C4-2B (cell line): ENCODE measurements around the gene FNDC3B.

Source experiments
- ZFX ChIP-seq: fragments of 450-650 bp; IDR thresholded peaks from 2 replicates; pipeline ENCODE4 v1.6.1; 2017
- TF ChIP-seq, protein P1 (sequence below): fragments of 450-650 bp; conservative IDR thresholded peaks from 2 replicates; pipeline ENCODE4 v1.5.1; 2017; ENCODE audit warnings: mild to moderate bottlenecking

DNA sequence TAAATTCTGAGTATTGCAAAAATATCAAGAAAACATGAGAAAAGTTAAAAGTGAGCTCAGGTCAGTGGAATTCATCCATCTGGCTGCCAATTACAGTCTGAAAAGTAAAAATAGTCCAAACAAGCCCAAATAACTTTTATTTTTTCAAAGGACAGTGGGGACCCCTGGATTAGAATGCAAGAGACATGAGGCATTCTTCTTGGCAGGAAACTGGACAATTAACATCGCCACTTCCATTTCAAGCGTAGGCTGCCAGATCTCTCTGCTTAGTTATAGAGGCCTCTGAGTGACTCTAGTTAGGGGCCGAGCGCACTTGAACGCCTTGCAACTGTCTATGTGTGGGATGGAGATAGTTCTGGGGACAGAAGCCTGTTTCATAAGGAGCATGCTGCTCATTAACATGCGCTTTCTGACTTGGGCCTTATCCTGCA is 219.7 kb downstream of the FNDC3B start:
- TF ChIP-seq, protein P1, sequence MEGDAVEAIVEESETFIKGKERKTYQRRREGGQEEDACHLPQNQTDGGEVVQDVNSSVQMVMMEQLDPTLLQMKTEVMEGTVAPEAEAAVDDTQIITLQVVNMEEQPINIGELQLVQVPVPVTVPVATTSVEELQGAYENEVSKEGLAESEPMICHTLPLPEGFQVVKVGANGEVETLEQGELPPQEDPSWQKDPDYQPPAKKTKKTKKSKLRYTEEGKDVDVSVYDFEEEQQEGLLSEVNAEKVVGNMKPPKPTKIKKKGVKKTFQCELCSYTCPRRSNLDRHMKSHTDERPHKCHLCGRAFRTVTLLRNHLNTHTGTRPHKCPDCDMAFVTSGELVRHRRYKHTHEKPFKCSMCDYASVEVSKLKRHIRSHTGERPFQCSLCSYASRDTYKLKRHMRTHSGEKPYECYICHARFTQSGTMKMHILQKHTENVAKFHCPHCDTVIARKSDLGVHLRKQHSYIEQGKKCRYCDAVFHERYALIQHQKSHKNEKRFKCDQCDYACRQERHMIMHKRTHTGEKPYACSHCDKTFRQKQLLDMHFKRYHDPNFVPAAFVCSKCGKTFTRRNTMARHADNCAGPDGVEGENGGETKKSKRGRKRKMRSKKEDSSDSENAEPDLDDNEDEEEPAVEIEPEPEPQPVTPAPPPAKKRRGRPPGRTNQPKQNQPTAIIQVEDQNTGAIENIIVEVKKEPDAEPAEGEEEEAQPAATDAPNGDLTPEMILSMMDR = no peak
- no peak for TF ChIP-seq ZFX
